Uterus (tissue), 2 donors: ENCODE measurements around the gene HMGB4.

ENCODE experiments used
- POLR2A ChIP-seq, 2 donors: fragments of 450-650 bp; IDR thresholded peaks; one replicate each; pipeline ENCODE4 v1.6.1; 2016; ENCODE audit warnings: antibody characterized with exemption in 2 of 2, mild to moderate bottlenecking in 1 of 2, moderate library complexity in 1 of 2
- TF ChIP-seq, protein P1 (sequence below), 4 experiments: fragments of 200-600 bp in 2 of 4; fragments of 450-650 bp in 2 of 4; sonication (generic) in 2 of 4; IDR thresholded peaks; one replicate each; pipeline ENCODE4 v1.5.1; 2016 to 2019; ENCODE audit warnings: antibody characterized with exemption in 4 of 4, mild to moderate bottlenecking in 2 of 4, moderate library complexity in 1 of 4

DNA sequence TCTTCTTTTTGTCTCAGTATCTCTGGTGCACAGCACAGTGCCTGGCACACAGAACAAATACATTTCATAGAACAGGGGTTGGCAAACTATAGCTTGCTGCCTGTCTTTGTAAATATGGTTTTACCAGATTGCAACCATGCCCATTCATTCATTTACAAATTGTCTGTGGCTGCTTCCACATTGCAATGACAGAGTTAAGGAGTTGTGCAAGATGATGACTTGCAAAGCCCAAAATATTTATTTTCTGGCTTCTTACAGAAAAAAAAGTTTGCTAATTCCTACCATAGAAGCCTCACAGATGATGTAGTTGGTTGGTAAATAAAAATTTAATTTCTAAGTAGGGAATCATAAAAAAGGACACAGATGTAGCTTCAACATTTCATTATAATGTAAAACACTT is 11.2 kb upstream of the HMGB4 start:
- TF ChIP-seq, protein P1, sequence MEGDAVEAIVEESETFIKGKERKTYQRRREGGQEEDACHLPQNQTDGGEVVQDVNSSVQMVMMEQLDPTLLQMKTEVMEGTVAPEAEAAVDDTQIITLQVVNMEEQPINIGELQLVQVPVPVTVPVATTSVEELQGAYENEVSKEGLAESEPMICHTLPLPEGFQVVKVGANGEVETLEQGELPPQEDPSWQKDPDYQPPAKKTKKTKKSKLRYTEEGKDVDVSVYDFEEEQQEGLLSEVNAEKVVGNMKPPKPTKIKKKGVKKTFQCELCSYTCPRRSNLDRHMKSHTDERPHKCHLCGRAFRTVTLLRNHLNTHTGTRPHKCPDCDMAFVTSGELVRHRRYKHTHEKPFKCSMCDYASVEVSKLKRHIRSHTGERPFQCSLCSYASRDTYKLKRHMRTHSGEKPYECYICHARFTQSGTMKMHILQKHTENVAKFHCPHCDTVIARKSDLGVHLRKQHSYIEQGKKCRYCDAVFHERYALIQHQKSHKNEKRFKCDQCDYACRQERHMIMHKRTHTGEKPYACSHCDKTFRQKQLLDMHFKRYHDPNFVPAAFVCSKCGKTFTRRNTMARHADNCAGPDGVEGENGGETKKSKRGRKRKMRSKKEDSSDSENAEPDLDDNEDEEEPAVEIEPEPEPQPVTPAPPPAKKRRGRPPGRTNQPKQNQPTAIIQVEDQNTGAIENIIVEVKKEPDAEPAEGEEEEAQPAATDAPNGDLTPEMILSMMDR (IDR thresholded peaks at IDR 0.05): no peak
- no peak for TF ChIP-seq POLR2A (IDR thresholded peaks at IDR 0.05)
